GM12801 (cell line): ENCODE results near the gene SLC1A4.

Source experiments
- TF ChIP-seq, protein P1 (sequence below): IDR thresholded peaks from one replicate; pipeline ENCODE4 v1.5.1; 2011; ENCODE audit warnings: control low read depth; ENCODE audit not compliant: insufficient read length; ENCODE audit errors: extremely low read depth

SLC1A4 gene

DNA sequence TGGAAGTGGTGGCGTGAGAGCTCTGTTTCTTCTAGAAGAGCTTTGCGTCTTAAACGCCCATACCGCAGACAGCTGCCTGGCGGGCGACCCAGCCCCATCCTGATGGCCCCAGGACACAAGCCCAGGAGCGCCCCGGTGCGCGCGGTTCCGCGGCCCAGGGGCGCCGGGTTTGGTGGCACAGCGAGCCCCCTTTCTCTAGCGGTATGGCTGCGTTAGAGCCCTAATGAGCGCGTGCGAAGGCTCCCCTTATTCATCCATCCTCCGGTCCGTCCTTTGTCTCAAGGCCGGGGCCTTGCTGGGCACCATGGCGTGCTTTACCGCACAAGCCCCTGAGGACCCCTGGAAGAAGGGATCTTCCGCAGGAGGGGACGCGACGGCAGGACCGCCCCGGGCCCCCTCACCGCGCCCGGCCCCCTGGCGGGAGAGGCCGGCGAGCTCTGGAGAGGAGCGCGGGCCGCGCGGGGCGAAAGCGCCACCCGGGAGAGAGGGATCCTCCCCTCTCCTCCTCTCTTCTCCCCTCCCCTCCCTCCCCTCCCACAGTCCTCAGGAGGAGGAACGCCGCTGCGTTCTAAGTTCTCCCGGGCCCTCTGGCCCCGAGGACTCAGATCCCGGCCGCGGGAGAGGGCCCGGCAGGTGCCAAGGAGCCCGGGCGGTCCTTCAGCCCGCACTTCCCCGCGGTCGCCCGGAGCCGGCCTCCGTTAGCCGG is 626 bp upstream of the SLC1A4 start:
- TF ChIP-seq, protein P1, sequence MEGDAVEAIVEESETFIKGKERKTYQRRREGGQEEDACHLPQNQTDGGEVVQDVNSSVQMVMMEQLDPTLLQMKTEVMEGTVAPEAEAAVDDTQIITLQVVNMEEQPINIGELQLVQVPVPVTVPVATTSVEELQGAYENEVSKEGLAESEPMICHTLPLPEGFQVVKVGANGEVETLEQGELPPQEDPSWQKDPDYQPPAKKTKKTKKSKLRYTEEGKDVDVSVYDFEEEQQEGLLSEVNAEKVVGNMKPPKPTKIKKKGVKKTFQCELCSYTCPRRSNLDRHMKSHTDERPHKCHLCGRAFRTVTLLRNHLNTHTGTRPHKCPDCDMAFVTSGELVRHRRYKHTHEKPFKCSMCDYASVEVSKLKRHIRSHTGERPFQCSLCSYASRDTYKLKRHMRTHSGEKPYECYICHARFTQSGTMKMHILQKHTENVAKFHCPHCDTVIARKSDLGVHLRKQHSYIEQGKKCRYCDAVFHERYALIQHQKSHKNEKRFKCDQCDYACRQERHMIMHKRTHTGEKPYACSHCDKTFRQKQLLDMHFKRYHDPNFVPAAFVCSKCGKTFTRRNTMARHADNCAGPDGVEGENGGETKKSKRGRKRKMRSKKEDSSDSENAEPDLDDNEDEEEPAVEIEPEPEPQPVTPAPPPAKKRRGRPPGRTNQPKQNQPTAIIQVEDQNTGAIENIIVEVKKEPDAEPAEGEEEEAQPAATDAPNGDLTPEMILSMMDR = no peak

DNA sequence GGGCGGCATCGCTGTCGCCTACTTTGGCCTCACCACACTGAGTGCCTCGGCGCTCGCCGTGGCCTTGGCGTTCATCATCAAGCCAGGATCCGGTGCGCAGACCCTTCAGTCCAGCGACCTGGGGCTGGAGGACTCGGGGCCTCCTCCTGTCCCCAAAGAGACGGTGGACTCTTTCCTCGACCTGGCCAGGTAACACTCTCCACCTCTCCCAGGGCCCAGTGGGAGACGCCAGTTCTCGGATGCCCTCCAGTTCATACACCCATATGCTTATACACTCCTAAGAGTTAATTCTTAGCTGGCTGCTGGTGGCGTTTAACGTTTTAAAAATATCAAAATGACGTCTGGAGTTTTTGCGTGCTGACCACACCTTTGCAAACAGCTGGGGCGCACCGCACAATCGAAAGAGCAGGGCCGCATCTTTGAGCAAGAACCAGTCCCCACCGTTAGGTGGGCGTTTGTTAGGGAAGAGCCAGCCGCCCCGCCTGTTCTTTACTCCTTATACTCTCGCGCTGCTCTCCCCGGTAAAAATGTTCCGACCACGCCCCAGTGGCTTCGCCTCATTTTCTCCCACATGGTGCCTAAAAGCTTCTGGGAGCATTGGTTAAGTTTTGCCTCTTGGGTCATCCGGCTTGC is 899 bp downstream of the SLC1A4 start:
- TF ChIP-seq, protein P1 = no peak

DNA sequence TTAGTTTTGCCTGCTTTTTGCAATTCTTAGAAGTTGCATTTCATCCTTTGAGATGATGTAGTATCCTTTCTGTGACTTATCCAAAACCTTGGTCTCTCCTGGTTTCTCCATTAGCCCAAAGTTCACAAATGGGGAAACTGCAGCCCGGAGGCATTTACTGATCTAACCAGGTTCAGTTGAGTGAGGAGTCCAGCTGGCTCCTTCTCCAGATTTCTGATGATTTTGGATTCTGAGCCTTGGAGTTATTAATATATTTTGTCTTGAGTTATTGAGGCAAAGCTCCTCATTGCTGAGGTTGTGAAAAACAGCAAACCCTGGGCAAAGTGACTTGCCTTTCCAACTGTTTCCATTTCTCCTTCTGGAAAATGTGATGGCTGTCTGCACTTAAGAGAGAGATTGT is 1.7 kb downstream of the SLC1A4 start:
- TF ChIP-seq, protein P1 = no peak

DNA sequence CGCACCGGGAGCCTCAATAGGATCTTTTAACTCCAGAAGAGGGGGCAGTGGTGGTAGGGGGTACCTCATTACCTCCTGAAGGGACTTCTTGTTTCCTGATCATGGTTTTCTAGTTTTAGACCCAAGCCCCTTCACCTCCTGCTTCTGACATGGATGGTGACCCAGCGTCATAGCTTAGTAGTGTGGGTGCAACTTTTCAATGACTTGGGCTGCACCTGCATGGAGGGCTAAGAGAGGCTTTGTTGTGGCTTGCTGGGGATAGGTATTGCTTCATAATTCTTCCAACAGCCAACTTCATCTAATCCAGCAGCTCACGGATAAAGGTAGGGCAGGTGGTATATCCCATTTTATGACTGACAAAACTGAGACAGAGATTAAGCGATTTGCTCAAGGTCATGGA is 3.0 kb downstream of the SLC1A4 start:
- TF ChIP-seq, protein P1 = no peak

DNA sequence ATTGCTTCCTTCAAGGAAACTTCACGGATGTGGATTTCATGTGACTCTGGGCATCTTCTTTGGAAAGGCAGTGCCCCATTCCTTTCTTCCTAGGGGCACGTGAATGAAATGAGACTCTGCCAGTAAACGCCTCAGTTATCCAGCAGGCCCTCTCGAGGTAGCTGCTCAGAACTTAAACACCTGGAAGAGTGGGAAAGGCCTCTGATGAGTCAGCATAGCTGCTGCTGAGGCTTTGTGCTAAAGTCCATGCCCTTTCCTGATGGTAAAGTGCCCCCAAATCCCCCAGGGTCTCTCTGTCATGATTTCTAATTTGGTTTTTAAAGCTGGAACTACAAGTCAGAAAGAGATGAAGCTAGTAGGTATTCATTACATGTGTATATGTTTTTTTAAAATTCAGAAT is 3.8 kb downstream of the SLC1A4 start:
- TF ChIP-seq, protein P1 = no peak

DNA sequence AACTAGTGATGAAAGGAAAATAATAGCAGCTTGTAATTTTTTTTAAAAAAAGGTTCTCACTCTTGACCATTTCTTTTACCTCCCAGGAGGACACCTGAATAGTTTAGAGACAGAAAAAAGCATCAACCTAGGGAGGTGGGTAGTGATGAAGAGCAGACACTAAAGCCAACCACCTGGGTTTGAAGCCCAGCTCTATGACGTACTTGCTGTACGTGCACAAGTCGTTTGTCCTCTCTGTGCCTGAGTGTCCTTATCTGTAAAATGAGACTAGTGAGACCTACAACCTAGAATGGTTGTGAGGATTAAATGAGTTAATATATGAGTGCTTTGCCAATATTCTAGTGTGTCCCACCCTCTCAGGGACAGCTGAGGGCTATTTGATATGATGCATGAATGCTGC is 5.8 kb downstream of the SLC1A4 start:
- TF ChIP-seq, protein P1 = no peak

DNA sequence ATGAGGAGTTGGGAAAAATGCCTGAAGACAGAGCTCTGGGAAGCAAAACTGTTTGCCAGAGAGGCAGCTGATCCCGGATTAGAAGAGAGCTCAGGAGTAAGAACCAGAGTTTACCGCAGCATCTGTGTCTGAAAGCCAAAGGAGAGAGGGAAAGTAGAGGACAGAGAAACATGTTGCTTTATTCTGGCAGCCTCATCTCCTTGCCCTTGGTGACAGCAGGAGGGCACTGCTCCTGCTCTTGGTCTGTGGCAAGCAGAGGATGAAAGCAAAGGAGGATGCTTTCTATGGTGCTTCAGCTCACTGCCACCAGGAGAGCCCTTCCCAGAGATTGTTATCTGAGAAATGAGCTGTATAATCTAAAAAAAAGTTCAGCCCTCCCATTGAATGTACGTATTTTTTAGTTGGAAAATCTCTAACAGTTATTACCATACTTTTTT is 7.7 kb downstream of the SLC1A4 start:
- TF ChIP-seq, protein P1 = no peak
